Jurkat, Clone E6-1 (cell line): ENCODE results near the gene VPS37B.
"Not testable (repeated sequence)": the region's sequence is repeated elsewhere in the genome, so short reads cannot be mapped to it uniquely, and the experiment has no call there.

ENCODE experiments used
- DNase-seq: peaks from one replicate; pipeline ENCODE4 v3.0.0-alpha.2; 2011; ENCODE audit warnings: low read depth, low spot score
- H3K4me3 ChIP-seq: 2 replicates; pipeline ENCODE4 v1.5.1; 2011; ENCODE audit warnings: mild to moderate bottlenecking, low read length, control low read depth, moderate library complexity

Gene VPS37B

GRCh38 chr12:122886851-122887818 lies 8.8 kb downstream of the VPS37B start:
- peak; percentile 88 for DNase-seq

GRCh38 chr12:122886161-122886560 lies 9.8 kb downstream of the VPS37B start:
- no peak for DNase-seq
- H3K4me3 ChIP-seq: no peak overlapping the region

More at GRCh38 chr12:122886851-122887818, 8.8 kb downstream of the VPS37B start:
- peak overlapping the region; percentile 45 for H3K4me3 ChIP-seq

- no peak overlapping the region for H3K4me3 ChIP-seq
- no peak for DNase-seq
Observed at GRCh38 chr12:122884860-122885259, 11.1 kb downstream of the VPS37B start.

- H3K4me3 ChIP-seq: no peak overlapping the region
- DNase-seq: no peak
Observed at GRCh38 chr12:122884091-122884826, 11.7 kb downstream of the VPS37B start.

GRCh38 chr12:122882908-122883558 lies 12.9 kb downstream of the VPS37B start:
- DNase-seq: no peak
- H3K4me3 ChIP-seq: no peak overlapping the region

GRCh38 chr12:122880668-122881067 lies 15.3 kb downstream of the VPS37B start:
- H3K4me3 ChIP-seq: no peak overlapping the region
- DNase-seq: peak; percentile 62

- DNase-seq: no peak
- no peak overlapping the region for H3K4me3 ChIP-seq
Observed at GRCh38 chr12:122880155-122880667, 15.7 kb downstream of the VPS37B start.

- no peak for DNase-seq
- no peak overlapping the region for H3K4me3 ChIP-seq
Observed at GRCh38 chr12:122878780-122879612, 16.9 kb downstream of the VPS37B start.

GRCh38 chr12:122876731-122877130 lies 19.2 kb downstream of the VPS37B start:
- no peak for DNase-seq

GRCh38 chr12:122876281-122876680 lies 19.6 kb downstream of the VPS37B start:
- H3K4me3 ChIP-seq, DNase-seq: not testable (repeated sequence)

More at GRCh38 chr12:122876731-122877130, 19.2 kb downstream of the VPS37B start:
- H3K4me3 ChIP-seq: no peak overlapping the region

GRCh38 chr12:122875590-122876220 lies 20.2 kb downstream of the VPS37B start:
- no peak overlapping the region for H3K4me3 ChIP-seq
- DNase-seq: no peak

- H3K4me3 ChIP-seq: no peak overlapping the region
- DNase-seq: peak; percentile 61
Observed at GRCh38 chr12:122874081-122874480, 21.8 kb downstream of the VPS37B start.

- H3K4me3 ChIP-seq: no peak overlapping the region
- DNase-seq: no peak
Observed at GRCh38 chr12:122873540-122873939, 22.4 kb downstream of the VPS37B start.

- no peak overlapping the region for H3K4me3 ChIP-seq
- DNase-seq: no peak
Observed at GRCh38 chr12:122872815-122873361, 23.0 kb downstream of the VPS37B start.

- H3K4me3 ChIP-seq: no peak overlapping the region
- DNase-seq: no peak
Observed at GRCh38 chr12:122871851-122872780, 23.8 kb downstream of the VPS37B start.

GRCh38 chr12:122870867-122871664 lies 24.9 kb downstream of the VPS37B start:
- DNase-seq: no peak
- no peak overlapping the region for H3K4me3 ChIP-seq
